Panc1 (cell line): Measurements from ENCODE around the gene ANKLE2. TPM values are rescaled to one million over a fixed set of nuclear protein-coding genes. Genes with fewer than 3 reads are reported as not detected.
A peak's percentile ranks its signal among the peaks of the same experiment; 100 is the strongest.
"Not testable (repeated sequence)": the region's sequence is repeated elsewhere in the genome, so short reads cannot be mapped to it uniquely, and the experiment has no call there.

Experiments used
- ATAC-seq: fragments of 200-7000 bp; cut with Tn5 transposase; 2 replicates; pipeline ENCODE4 v1.9.1; 2020; ENCODE audit warnings: mild to moderate bottlenecking, moderate library complexity
- BruUV-seq: library from RNA; stranded (reverse); fragments of 400-500 nt; replicated peaks from 2 replicates; lab custom pipeline; 2021; lab: Mats Ljungman, UMichigan
- CTCF ChIA-PET: fragments of 300-600 bp; sonication (Branson Sonifier 250); formaldehyde crosslinking; loops from one replicate; lab custom pipeline; 2022; ENCODE audit warnings: antibody characterized with exemption; lab: Charles Lee
- POLR2A ChIA-PET: fragments of 300-600 bp; sonication (Branson Sonifier 250); formaldehyde crosslinking; loops from one replicate; lab custom pipeline; 2022; ENCODE audit warnings: antibody characterized with exemption; lab: Charles Lee
- DNase-seq: peaks from one replicate; pipeline ENCODE4 v3.0.0-alpha.2; 2010; ENCODE audit warnings: low read depth, low spot score
- H3K27ac ChIP-seq: 2 replicates; pipeline ENCODE4 v1.5.1; 2011; ENCODE audit warnings: mild to moderate bottlenecking, low read length, inconsistent platforms
- H3K27me3 ChIP-seq: fragments of 200-500 bp; sonication (Bioruptor generic); 2 replicates; pipeline ENCODE4 v1.6.0; 2014; ENCODE audit warnings: low read length, inconsistent platforms; ENCODE audit not compliant: control insufficient read depth, insufficient read depth
- H3K36me3 ChIP-seq: fragments of 200-500 bp; sonication (Bioruptor generic); 2 replicates; pipeline ENCODE4 v1.5.1; 2014; ENCODE audit warnings: inconsistent platforms, mild to moderate bottlenecking, low read length, moderate library complexity; ENCODE audit not compliant: control insufficient read depth, insufficient read depth
- H3K4me1 ChIP-seq: 2 replicates; pipeline ENCODE4 v1.5.1; 2011; ENCODE audit warnings: inconsistent platforms, mild to moderate bottlenecking, low read length, moderate library complexity; ENCODE audit not compliant: control insufficient read depth, insufficient read depth
- H3K4me3 ChIP-seq, 2 experiments: 2 replicates each; pipeline ENCODE4 v1.5.1; 2011 to 2012; ENCODE audit warnings: low read depth in 2 of 2, low read length in 2 of 2, mild to moderate bottlenecking in 2 of 2, inconsistent platforms in 1 of 2, moderate library complexity in 1 of 2
- H3K9me3 ChIP-seq: fragments of 200-500 bp; sonication (Bioruptor generic); 2 replicates; pipeline ENCODE4 v1.5.1; 2014; ENCODE audit warnings: low read depth, mild to moderate bottlenecking, inconsistent platforms, low read length, moderate library complexity; ENCODE audit not compliant: control insufficient read depth, insufficient read depth
- CTCF ChIP-seq: fragments of 450-650 bp; IDR thresholded peaks from 2 replicates; pipeline ENCODE4 v1.5.1; 2017; ENCODE audit warnings: mild to moderate bottlenecking
- POLR2AphosphoS5 ChIP-seq: IDR thresholded peaks from 2 replicates; pipeline ENCODE4 v1.6.1; 2012; ENCODE audit warnings: mild to moderate bottlenecking, low read depth, low read length, moderate library complexity
- REST ChIP-seq, 2 experiments: IDR thresholded peaks; 2 replicates each; pipeline ENCODE4 v1.6.1; 2011 to 2012; ENCODE audit warnings: low read depth in 2 of 2, control low read depth in 1 of 2, low read length in 1 of 2, mild to moderate bottlenecking in 1 of 2, moderate library complexity in 1 of 2; ENCODE audit not compliant: insufficient read depth in 1 of 2
- SIN3A ChIP-seq: IDR thresholded peaks from 2 replicates; pipeline ENCODE4 v1.6.1; 2012; ENCODE audit warnings: low read depth, mild to moderate bottlenecking, low read length, moderate library complexity, borderline replicate concordance; ENCODE audit not compliant: insufficient read depth
- TCF7L2 ChIP-seq: IDR thresholded peaks from 2 replicates; pipeline ENCODE4 v1.6.1; 2011; ENCODE audit warnings: mild to moderate bottlenecking, low read depth, low read length, inconsistent platforms
- in situ Hi-C: cut with HindIII; loops from 2 replicates; pipeline ENCODE4 v1.10.0; 2016; ENCODE audit warnings: low sequenced_read_pairs, low pct_unique_long_range_greater_than_20kb
- intact Hi-C: fragments of 100-400 bp; cut with micrococcal nuclease; formaldehyde crosslinking; loops from one replicate; pipeline ENCODE4 v1.10.0; 2022; ENCODE audit not compliant: unreplicated experiment
- total RNA-seq: library from RNA; stranded (reverse); gene quantifications from one replicate; pipeline ENCODE4 v1.2.1, GENCODE V29; 2021; ENCODE audit not compliant: unreplicated experiment

Gene ANKLE2
- total RNA-seq, 1 experiment from 2014 or later = 88.7 TPM

DNA sequence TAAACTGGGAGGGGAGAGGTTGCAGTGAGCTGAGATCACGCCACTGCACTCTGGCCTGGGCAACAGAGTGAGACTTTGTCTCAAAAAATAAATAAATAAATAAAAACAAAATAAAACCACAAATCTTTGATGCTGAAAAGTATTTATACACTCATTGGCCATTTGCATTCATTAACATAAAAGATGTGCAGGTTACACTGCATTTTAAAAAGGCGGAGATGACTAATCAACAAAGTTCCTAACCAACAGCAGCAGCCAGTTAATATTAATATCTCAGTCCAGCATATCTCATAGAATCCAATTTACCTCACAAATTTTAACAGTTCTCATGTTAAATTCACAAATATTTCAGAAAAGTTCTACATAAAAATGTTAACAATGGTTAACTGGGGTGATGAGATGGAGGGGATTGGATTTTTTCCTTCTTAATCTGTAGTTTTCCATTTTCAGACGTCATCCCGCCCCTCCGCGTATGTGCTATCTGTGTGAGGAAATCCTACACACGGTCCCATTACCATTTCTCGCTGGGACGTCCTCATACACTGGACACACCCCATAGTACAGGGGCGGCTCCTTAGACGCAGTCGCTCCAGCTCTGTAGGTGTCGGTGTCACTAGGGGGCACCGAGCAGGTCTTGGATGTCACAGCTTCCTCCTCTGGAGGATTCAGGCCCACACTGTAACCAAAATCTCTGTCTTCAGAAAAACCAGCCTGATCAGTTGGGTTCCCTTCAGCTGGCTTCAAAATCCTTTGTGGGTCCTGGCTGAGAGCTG, 7.3 kb downstream of the ANKLE2 start:
- ATAC-seq (peak; percentile 70), DNase-seq (no peak)
- Histone ChIP-seq H3K9me3 (no peaks in the 10 kb centered on the region), H3K27me3 (no peaks in the 10 kb centered on the region), H3K4me1 (no peaks in the 10 kb centered on the region; the same call in 1 of the 2 replicates), H3K36me3 (peaks cover 27% of the 10 kb centered on the region), H3K27ac (no peak overlapping the region), H3K4me3 (no peak overlapping the region)
- intact Hi-C loops = no loop called here
- TF ChIP-seq REST (IDR thresholded peaks at IDR 0.05; ENCODE audit: insufficient read depth in 1 of 2, low read depth in 2 of 2, low read length in 1 of 2) = no peak
- TF ChIP-seq POLR2AphosphoS5 = no peak
- no peak for TF ChIP-seq SIN3A
- no peak for TF ChIP-seq CTCF
- in situ Hi-C loops = no loop called here
- CTCF ChIA-PET = no interaction called here
- BruUV-seq = no TSS peak
- POLR2A ChIA-PET = no interaction called here

GRCh38 chr12:132753670-132754069, 8.0 kb downstream of the ANKLE2 start:
- H3K27ac ChIP-seq, BruUV-seq, DNase-seq, CTCF ChIA-PET, ATAC-seq, POLR2A ChIA-PET, H3K27me3 ChIP-seq, H3K4me3 ChIP-seq, in situ Hi-C loops, intact Hi-C loops, H3K9me3 ChIP-seq, H3K4me1 ChIP-seq: not testable (repeated sequence)
- peaks cover 28% of the 10 kb centered on the region for H3K36me3 ChIP-seq

- in situ Hi-C loops = no loop called here
- no TSS peak for BruUV-seq
- ChIA-PET CTCF (no interaction called here), POLR2A (no interaction called here)
- H3K36me3 ChIP-seq = peaks cover 30% of the 10 kb centered on the region
- H3K27me3 ChIP-seq = no peaks in the 10 kb centered on the region
- no peaks in the 10 kb centered on the region for H3K9me3 ChIP-seq
- TF ChIP-seq REST (IDR thresholded peaks at IDR 0.05; ENCODE audit: insufficient read depth in 1 of 2, low read depth in 2 of 2, low read length in 1 of 2) (no peak), CTCF (no peak), TCF7L2 (no peak), SIN3A (no peak), POLR2AphosphoS5 (no peak)
- H3K27ac ChIP-seq = no peak overlapping the region
- no peaks in the 10 kb centered on the region for H3K4me1 ChIP-seq
- DNase-seq = no peak
- intact Hi-C loops = no loop called here
- H3K4me3 ChIP-seq = no peak overlapping the region
- no peak for ATAC-seq
Observed at GRCh38 chr12:132748319-132748718, 13.3 kb downstream of the ANKLE2 start.
